Breast epithelium (tissue), 3 donors: Measurements from ENCODE around the gene CCDC146.

Experiments used
- CTCF ChIP-seq, 3 donors: fragments of 450-650 bp; IDR thresholded peaks; one replicate each; pipeline ENCODE4 v1.5.1; 2016 to 2017; ENCODE audit warnings: antibody characterized with exemption in 3 of 3, mild to moderate bottlenecking in 3 of 3, moderate library complexity in 3 of 3
- POLR2AphosphoS5 ChIP-seq, 3 donors: sonication (generic); formaldehyde crosslinking; IDR thresholded peaks; one replicate each; pipeline ENCODE4 v1.6.1; 2017; ENCODE audit warnings: antibody characterized with exemption in 3 of 3

- TF ChIP-seq POLR2AphosphoS5 (IDR thresholded peaks at IDR 0.05) (no peak), CTCF (IDR thresholded peaks at IDR 0.05) (no peak)
These were observed 143.9 kb downstream of the CCDC146 start for GRCh38 chr7:77266291-77266794.
